WTC11 (cell line): ENCODE measurements around the gene WDR64.

Source experiments
- CREB1 ChIP-seq: sonication (generic); formaldehyde crosslinking; IDR thresholded peaks from 2 replicates; pipeline ENCODE4 v1.8.0; 2023; ENCODE audit warnings: mild to moderate bottlenecking, missing genetic modification reagents
- FOXK1 ChIP-seq: sonication (generic); formaldehyde crosslinking; IDR thresholded peaks from 2 replicates; pipeline ENCODE4 v1.8.0; 2022; ENCODE audit warnings: mild to moderate bottlenecking, moderate library complexity, missing genetic modification reagents
- FOXP4 ChIP-seq: sonication (generic); formaldehyde crosslinking; IDR thresholded peaks from 2 replicates; pipeline ENCODE4 v1.8.0; 2022; ENCODE audit warnings: mild to moderate bottlenecking, missing genetic modification reagents
- PRDM15 ChIP-seq: sonication (generic); formaldehyde crosslinking; IDR thresholded peaks from 2 replicates; pipeline ENCODE4 v1.8.0; 2022; ENCODE audit warnings: missing genetic modification reagents
- PREB ChIP-seq: sonication (generic); formaldehyde crosslinking; IDR thresholded peaks from 2 replicates; pipeline ENCODE4 v1.8.1; 2022; ENCODE audit warnings: mild to moderate bottlenecking, missing genetic modification reagents, moderate library complexity, borderline replicate concordance
- SMAD3 ChIP-seq: sonication (generic); formaldehyde crosslinking; IDR thresholded peaks from 2 replicates; pipeline ENCODE4 v1.8.0; 2022; ENCODE audit warnings: missing genetic modification reagents, mild to moderate bottlenecking, borderline replicate concordance
- SMAD4 ChIP-seq: sonication (generic); formaldehyde crosslinking; IDR thresholded peaks from 2 replicates; pipeline ENCODE4 v1.8.0; 2022; ENCODE audit warnings: mild to moderate bottlenecking, missing genetic modification reagents
- TEAD4 ChIP-seq: sonication (generic); formaldehyde crosslinking; IDR thresholded peaks from 2 replicates; pipeline ENCODE4 v1.8.0; 2022; ENCODE audit warnings: mild to moderate bottlenecking, missing genetic modification reagents

- TF ChIP-seq PREB (no peak), PRDM15 (CRISPR knock-in tag) (no peak), CREB1 (CRISPR knock-in tag) (no peak), FOXP4 (CRISPR knock-in tag) (no peak), SMAD4 (CRISPR knock-in tag) (no peak), FOXK1 (CRISPR knock-in tag) (no peak), TEAD4 (no peak), SMAD3 (CRISPR knock-in tag) (no peak)
Observed at GRCh38 chr1:241802863-241803262, 150.8 kb downstream of the WDR64 start.
